Esophagus muscularis mucosa (tissue), 4 donors: ENCODE results near the gene TLE3.

Experiments used
- CTCF ChIP-seq, 3 experiments: fragments of 200-600 bp in 2 of 3; fragments of 450-650 bp in 1 of 3; sonication (generic) in 2 of 3; IDR thresholded peaks; one replicate each; pipeline ENCODE4 v1.5.1; 2017 to 2019; ENCODE audit warnings: antibody characterized with exemption in 3 of 3, mild to moderate bottlenecking in 2 of 3, moderate library complexity in 1 of 3
- EP300 ChIP-seq: sonication (generic); formaldehyde crosslinking; IDR thresholded peaks from one replicate; pipeline ENCODE4 v1.6.1; 2017; ENCODE audit warnings: antibody characterized with exemption
- POLR2A ChIP-seq: fragments of 450-650 bp; IDR thresholded peaks from one replicate; pipeline ENCODE4 v1.6.1; 2017; ENCODE audit warnings: antibody characterized with exemption, moderate library complexity, mild to moderate bottlenecking, low read depth
- POLR2AphosphoS5 ChIP-seq, 2 donors: sonication (generic); formaldehyde crosslinking; IDR thresholded peaks; one replicate each; pipeline ENCODE4 v1.6.1; 2017; ENCODE audit warnings: antibody characterized with exemption in 2 of 2

- TF ChIP-seq CTCF (IDR thresholded peaks at IDR 0.05): no peak
- no peak for TF ChIP-seq POLR2A
- no peak for TF ChIP-seq POLR2AphosphoS5 (IDR thresholded peaks at IDR 0.05)
- no peak for TF ChIP-seq EP300
These were observed 35.6 kb upstream of the TLE3 start for GRCh38 chr15:70133296-70133695.
